ENCODE measurements around the gene RFK. TPM values are rescaled to one million over a fixed set of nuclear protein-coding genes. Genes with fewer than 3 reads are reported as not detected.

RFK gene
- total RNA-seq, 1 donor from 2014 or later, result 18.1 TPM

GRCh38 chr9:76415154-76415553, 20.9 kb upstream of the RFK start:
- Mint-ChIP-seq H3K36me3 (ENCODE audit: low read depth) (peaks cover 4% of the 10 kb centered on the region), H3K27me3 (ENCODE audit: low read depth) (peaks cover 3% of the 10 kb centered on the region), H3K4me3 (ENCODE audit: unreplicated experiment) (no peak overlapping the region), H3K4me1 (ENCODE audit: low read depth) (peaks cover 8% of the 10 kb centered on the region), H3K27ac (ENCODE audit: unreplicated experiment) (no peak overlapping the region), H3K9me3 (ENCODE audit: low read depth) (peaks cover 11% of the 10 kb centered on the region)
- no peak for TF ChIP-seq CTCF (IDR thresholded peaks at IDR 0.05)
- no peak for DNase-seq (ENCODE audit: low spot score)

DNA sequence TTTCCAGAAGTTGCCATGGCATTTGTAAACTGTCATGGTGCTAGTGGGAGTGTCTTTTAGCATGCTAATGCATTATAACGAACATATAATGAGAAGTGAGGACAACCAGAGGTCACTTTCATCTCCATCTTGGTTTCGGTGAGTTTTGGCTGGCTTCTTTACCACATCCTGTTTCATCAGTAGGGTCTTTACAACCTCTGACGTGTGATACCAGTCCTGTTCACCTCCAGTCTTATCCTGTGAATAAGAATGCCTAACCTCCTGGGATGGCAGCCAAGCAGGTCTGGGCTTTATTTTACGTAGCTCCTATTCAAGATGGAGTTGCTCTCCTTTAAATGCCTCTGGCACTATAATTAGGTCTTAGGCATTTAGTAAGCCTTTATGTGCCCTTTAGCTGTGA, 20.4 kb upstream of the RFK start:
- peaks cover 4% of the 10 kb centered on the region for H3K36me3 Mint-ChIP-seq (ENCODE audit: low read depth)
- no peak for TF ChIP-seq CTCF (IDR thresholded peaks at IDR 0.05)
- no peak overlapping the region for H3K4me3 Mint-ChIP-seq (ENCODE audit: unreplicated experiment)
- DNase-seq (ENCODE audit: low spot score), result no peak
- H3K27me3 Mint-ChIP-seq (ENCODE audit: low read depth), result peaks cover 3% of the 10 kb centered on the region
- peaks cover 11% of the 10 kb centered on the region for H3K9me3 Mint-ChIP-seq (ENCODE audit: low read depth)
- peaks cover 8% of the 10 kb centered on the region for H3K4me1 Mint-ChIP-seq (ENCODE audit: low read depth)
- H3K27ac Mint-ChIP-seq (ENCODE audit: unreplicated experiment), result no peak overlapping the region

DNA sequence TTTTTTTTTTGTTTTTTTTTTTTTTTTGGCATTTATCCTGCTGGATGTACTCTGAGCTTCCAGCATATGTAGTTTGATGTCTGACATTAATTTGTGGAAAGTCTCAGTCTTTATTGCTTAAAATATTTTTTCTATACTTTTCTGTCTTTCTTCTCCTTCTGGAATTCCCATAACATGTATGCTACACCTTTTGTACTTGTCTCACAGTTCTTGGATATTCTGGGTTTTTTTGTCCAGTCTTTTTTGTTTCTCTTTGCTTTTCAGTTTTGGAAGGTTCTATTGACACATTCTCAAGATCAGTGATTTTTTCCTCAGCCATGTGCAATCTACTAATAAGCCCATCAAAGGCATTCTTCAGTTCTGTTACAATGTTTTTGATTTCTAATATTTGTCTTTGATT, 19.4 kb upstream of the RFK start:
- TF ChIP-seq CTCF (IDR thresholded peaks at IDR 0.05), result no peak
- Mint-ChIP-seq H3K27ac (ENCODE audit: unreplicated experiment) (no peak overlapping the region), H3K4me1 (ENCODE audit: low read depth) (peaks cover 8% of the 10 kb centered on the region), H3K36me3 (ENCODE audit: low read depth) (peaks cover 4% of the 10 kb centered on the region), H3K4me3 (ENCODE audit: unreplicated experiment) (no peak overlapping the region), H3K27me3 (ENCODE audit: low read depth) (peaks cover 3% of the 10 kb centered on the region), H3K9me3 (ENCODE audit: low read depth) (peaks cover 11% of the 10 kb centered on the region)
- DNase-seq (ENCODE audit: low spot score), result no peak

DNA sequence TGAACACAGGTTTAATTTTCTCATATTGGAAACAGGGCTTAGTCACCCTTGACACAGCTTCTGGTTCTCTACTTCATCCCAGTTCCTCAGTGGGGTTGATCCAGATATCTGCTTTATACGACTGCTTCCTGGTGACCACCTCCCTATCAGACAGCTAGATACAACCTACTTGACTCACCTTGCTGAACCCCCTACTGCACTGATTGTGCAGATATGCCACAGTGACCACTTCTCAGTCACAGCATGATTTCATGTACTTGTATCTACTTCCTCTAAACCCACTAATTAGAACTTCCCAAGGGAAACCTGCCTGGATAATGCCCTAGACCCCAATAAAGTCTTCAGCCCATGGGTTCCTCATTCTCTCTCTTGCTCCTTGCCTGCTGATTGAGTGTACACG, 18.4 kb upstream of the RFK start:
- Mint-ChIP-seq H3K9me3 (ENCODE audit: low read depth) (peaks cover 11% of the 10 kb centered on the region), H3K27ac (ENCODE audit: unreplicated experiment) (no peak overlapping the region), H3K4me1 (ENCODE audit: low read depth) (peaks cover 8% of the 10 kb centered on the region), H3K27me3 (ENCODE audit: low read depth) (no peaks in the 10 kb centered on the region), H3K36me3 (ENCODE audit: low read depth) (peaks cover 4% of the 10 kb centered on the region), H3K4me3 (ENCODE audit: unreplicated experiment) (no peak overlapping the region)
- no peak for DNase-seq (ENCODE audit: low spot score)
- no peak for TF ChIP-seq CTCF (IDR thresholded peaks at IDR 0.05)

DNA sequence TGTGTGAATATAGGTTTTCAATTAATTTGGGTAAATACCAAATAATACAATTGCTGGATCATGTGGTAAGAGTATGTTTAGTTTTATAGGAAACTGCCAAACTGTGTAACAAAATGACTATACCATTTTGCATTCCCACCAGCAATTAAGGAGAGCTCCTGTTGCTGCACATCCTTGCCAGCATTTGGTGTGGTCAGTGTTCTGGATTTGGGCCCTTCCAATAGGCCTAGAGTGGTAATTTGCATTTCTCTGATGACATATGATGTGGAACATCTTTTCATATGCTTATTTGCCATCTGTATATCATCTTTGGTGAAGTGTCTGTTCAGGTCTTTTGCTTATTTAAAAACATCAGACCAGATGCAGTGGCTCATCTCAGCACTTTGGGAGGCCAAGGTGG, 11.6 kb upstream of the RFK start:
- no peak overlapping the region for H3K4me3 Mint-ChIP-seq (ENCODE audit: unreplicated experiment)
- H3K9me3 Mint-ChIP-seq (ENCODE audit: low read depth), result no peaks in the 10 kb centered on the region
- no peak overlapping the region for H3K27ac Mint-ChIP-seq (ENCODE audit: unreplicated experiment)
- H3K27me3 Mint-ChIP-seq (ENCODE audit: low read depth), result no peaks in the 10 kb centered on the region
- DNase-seq (ENCODE audit: low spot score), result no peak
- H3K4me1 Mint-ChIP-seq (ENCODE audit: low read depth), result peaks cover 14% of the 10 kb centered on the region
- TF ChIP-seq CTCF (IDR thresholded peaks at IDR 0.05), result no peak
- H3K36me3 Mint-ChIP-seq (ENCODE audit: low read depth), result no peaks in the 10 kb centered on the region

All from chondrocyte (in vitro differentiated cells).